T-helper 2 cell treated with Interferon-gamma antibody and Interleukin-4, amounts not matched to agents 5 μg/mL and 100 μg/mL, for 36 hours (primary cell): ENCODE results near the gene PF4V1.
A peak's percentile ranks its signal among the peaks of the same experiment; 100 is the strongest.

Experiments
- DNase-seq: peaks from one replicate; pipeline ENCODE4 v3.0.0; 2021; ENCODE audit warnings: low spot score
- H3K27ac Mint-ChIP-seq: one replicate; pipeline ENCODE4 v1.8.0; 2021; ENCODE audit warnings: mild to moderate bottlenecking, mixed read lengths
- H3K27me3 Mint-ChIP-seq: one replicate; pipeline ENCODE4 v1.8.0; 2021; ENCODE audit warnings: low read depth, mixed read lengths
- H3K36me3 Mint-ChIP-seq: one replicate; pipeline ENCODE4 v1.8.0; 2021; ENCODE audit warnings: low read depth, mixed read lengths
- H3K4me1 Mint-ChIP-seq: one replicate; pipeline ENCODE4 v1.8.0; 2021; ENCODE audit warnings: low read depth, mixed read lengths
- H3K4me3 Mint-ChIP-seq: one replicate; pipeline ENCODE4 v1.8.0; 2022; ENCODE audit warnings: mild to moderate bottlenecking, moderate library complexity, mixed read lengths
- H3K9me3 Mint-ChIP-seq: one replicate; pipeline ENCODE4 v1.8.0; 2021; ENCODE audit warnings: mixed read lengths

PF4V1 gene

GRCh38 chr4:73836373-73837279, 16.5 kb upstream of the PF4V1 start, which contains the start of gene CXCL6:
Gene CXCL6 (plus strand): TSS chr4:73836678. CDS start chr4:73836751, 73 bp downstream.
- H3K4me1 Mint-ChIP-seq: peaks cover 2% of the 10 kb centered on the region
- H3K9me3 Mint-ChIP-seq: no peaks in the 10 kb centered on the region
- DNase-seq: no peak
- no peaks in the 10 kb centered on the region for H3K36me3 Mint-ChIP-seq
- peak within 1 kb of the TSS; percentile 15 for H3K4me3 Mint-ChIP-seq
- H3K27ac Mint-ChIP-seq: no peak within 1 kb of the TSS
- H3K27me3 Mint-ChIP-seq: peaks cover 27% of the 10 kb centered on the region

GRCh38 chr4:73839071-73839470, 14.0 kb upstream of the PF4V1 start:
- H3K9me3 Mint-ChIP-seq: no peaks in the 10 kb centered on the region
- H3K27me3 Mint-ChIP-seq: peaks cover 27% of the 10 kb centered on the region
- no peaks in the 10 kb centered on the region for H3K36me3 Mint-ChIP-seq
- no peak overlapping the region for H3K4me3 Mint-ChIP-seq
- peaks cover 2% of the 10 kb centered on the region for H3K4me1 Mint-ChIP-seq
- DNase-seq: no peak
- H3K27ac Mint-ChIP-seq: no peak overlapping the region

DNA sequence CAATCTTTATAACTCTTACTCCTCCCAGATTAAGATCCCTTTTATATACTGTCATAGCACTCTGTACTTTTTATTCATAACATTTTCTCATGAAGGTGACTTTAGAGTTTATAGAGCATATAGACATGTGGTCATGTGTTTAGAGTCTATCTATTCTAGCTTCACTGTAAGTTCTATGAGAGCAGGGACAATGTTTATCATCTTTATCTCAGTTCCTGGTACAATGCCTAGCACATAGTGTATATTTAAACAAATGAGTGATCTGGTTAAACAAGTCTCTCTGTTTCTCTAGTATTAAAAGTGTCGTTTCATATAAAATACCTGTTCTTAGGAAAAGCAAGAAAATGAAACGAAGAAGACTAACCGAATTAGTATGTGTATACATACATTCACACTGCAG, 13.4 kb upstream of the PF4V1 start:
- Mint-ChIP-seq H3K9me3 (no peaks in the 10 kb centered on the region), H3K4me1 (peaks cover 2% of the 10 kb centered on the region), H3K4me3 (no peak overlapping the region), H3K27ac (no peak overlapping the region), H3K27me3 (peaks cover 27% of the 10 kb centered on the region), H3K36me3 (no peaks in the 10 kb centered on the region)
- DNase-seq: no peak

DNA sequence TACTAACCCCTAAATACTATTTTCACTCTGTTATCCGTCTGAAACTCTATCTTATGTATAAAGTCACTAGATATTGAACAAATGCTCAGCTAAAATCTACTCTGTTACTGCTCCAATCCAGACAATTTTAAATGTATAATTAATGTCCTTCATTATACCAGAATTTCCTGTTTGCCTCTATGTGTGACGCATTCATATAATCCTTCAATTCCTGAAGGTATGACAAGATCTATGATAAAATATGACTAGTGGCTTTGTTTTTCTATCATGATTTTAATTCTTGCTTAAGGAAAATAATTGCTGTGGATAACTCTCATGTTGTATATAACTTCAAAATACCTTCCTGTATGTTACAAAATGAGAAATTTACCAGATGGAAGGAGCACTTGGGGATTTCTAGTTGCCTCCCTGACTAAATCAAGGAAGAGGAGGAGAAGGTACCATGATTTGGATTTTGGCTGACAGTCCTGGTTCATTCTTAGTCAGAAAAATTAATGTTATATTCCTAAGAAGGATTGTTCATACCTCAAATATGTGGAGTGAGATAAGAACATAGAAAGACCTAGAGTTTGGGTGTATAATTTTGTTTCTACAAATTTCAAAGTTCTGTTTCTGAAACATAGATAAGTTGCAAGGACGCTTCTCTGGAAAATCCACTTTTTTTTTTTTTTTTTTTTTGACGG, 11.7 kb upstream of the PF4V1 start:
- H3K27ac Mint-ChIP-seq: no peak overlapping the region
- H3K4me3 Mint-ChIP-seq: no peak overlapping the region
- no peaks in the 10 kb centered on the region for H3K36me3 Mint-ChIP-seq
- H3K4me1 Mint-ChIP-seq: peaks cover 2% of the 10 kb centered on the region
- H3K27me3 Mint-ChIP-seq: peaks cover 26% of the 10 kb centered on the region
- no peak for DNase-seq
- H3K9me3 Mint-ChIP-seq: no peaks in the 10 kb centered on the region

- no peak overlapping the region for H3K27ac Mint-ChIP-seq
- H3K4me3 Mint-ChIP-seq: no peak overlapping the region
- no peaks in the 10 kb centered on the region for H3K36me3 Mint-ChIP-seq
- DNase-seq: no peak
- H3K27me3 Mint-ChIP-seq: peaks cover 16% of the 10 kb centered on the region
- H3K4me1 Mint-ChIP-seq: no peaks in the 10 kb centered on the region
- H3K9me3 Mint-ChIP-seq: no peaks in the 10 kb centered on the region
Measured at GRCh38 chr4:73842696-73843095, 10.4 kb upstream of the PF4V1 start.

DNA sequence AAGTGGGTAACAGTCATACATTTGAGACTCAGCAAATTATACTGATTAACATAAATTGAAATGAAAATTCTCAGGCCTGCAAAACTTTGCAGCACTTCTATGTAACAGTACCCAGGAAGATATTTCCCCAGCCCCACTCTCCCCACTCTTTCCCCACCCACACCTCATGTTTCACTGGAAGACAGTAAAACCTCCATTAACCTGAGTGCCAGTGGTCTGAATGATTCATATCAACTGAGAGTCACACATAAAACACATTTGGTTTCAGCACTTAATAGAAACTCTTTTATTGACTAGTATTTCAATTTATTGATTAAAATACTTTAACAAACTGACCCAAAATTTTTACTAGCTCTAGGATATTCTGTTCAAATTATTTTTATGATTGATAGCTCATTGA, 9.7 kb upstream of the PF4V1 start:
- peaks cover 16% of the 10 kb centered on the region for H3K27me3 Mint-ChIP-seq
- no peaks in the 10 kb centered on the region for H3K36me3 Mint-ChIP-seq
- no peak for DNase-seq
- no peaks in the 10 kb centered on the region for H3K9me3 Mint-ChIP-seq
- no peaks in the 10 kb centered on the region for H3K4me1 Mint-ChIP-seq
- no peak overlapping the region for H3K4me3 Mint-ChIP-seq
- H3K27ac Mint-ChIP-seq: no peak overlapping the region

DNA sequence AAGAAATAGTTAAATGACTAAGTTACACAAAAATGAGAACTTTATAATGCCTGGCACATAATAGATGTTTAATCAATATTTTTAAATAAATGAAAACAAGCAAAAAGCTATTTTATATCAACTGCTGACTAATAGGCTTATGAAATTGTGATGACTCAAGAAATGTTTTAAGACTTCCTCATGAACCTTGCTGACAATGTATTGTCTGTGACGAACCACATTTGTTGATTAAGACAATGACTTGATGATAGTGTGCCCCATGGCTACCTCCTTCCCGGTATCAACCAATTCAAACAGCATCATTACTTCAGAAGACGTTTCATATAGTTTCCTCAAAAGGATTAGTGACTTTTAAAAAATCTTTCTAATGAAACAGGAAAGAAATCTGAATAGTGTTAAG, 8.8 kb upstream of the PF4V1 start:
- Mint-ChIP-seq H3K9me3 (no peaks in the 10 kb centered on the region), H3K4me1 (no peaks in the 10 kb centered on the region), H3K27me3 (peaks cover 13% of the 10 kb centered on the region), H3K4me3 (no peak overlapping the region), H3K27ac (no peak overlapping the region), H3K36me3 (no peaks in the 10 kb centered on the region)
- DNase-seq: no peak

DNA sequence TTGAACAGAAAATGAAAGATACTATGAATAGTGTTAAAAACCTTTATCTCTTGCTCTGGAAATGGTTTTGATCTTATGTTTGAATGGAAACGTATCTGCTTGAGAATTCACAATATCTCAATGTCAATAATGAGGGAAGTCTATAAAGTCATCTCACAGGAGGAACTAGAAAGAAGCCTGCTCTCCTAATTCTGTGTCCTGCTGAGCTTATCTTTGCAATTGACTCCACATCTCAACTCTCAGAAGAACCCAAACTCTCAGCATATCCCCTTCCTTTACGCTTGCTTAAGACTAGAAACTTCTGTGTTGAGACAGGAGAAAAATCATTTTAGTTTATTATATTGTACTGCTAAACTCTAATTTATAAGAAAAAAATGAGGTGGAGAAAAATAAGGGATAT, 8.3 kb upstream of the PF4V1 start:
- H3K36me3 Mint-ChIP-seq: no peaks in the 10 kb centered on the region
- no peaks in the 10 kb centered on the region for H3K4me1 Mint-ChIP-seq
- no peak overlapping the region for H3K27ac Mint-ChIP-seq
- H3K9me3 Mint-ChIP-seq: no peaks in the 10 kb centered on the region
- no peak overlapping the region for H3K4me3 Mint-ChIP-seq
- peaks cover 10% of the 10 kb centered on the region for H3K27me3 Mint-ChIP-seq
- no peak for DNase-seq

DNA sequence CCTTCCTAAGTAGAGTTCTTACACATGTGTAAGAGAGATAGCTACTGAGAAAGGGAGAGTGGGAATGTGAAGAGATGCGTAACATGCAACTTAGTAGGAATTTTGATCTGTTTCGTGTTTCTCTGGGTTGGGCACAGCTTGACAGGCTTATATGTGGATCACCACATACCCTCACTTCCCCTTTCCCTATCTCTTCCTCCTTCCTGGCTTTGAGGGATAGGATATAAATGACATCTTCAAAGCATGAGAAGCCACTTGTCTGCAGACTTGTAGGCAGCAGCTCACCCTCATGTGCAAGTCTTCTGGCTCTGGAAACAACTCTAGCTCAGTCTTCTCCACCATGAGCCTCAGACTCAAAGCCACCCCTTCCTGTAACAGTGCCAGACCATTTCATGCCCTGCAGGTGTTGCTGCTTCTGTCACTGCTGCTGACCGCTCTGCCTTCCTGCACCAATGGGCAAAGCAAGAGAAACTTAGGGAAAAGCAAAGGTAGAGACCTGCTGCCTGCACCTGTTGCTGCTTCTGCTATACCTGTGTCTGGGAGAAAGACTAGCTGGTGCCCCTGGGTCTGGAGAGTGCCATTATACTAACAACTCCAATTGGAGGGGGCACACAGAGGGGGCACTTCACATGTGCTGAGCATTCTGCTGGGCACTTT, 5.4 kb upstream of the PF4V1 start:
- no peak for DNase-seq
- H3K27me3 Mint-ChIP-seq: peaks cover 8% of the 10 kb centered on the region
- no peaks in the 10 kb centered on the region for H3K9me3 Mint-ChIP-seq
- no peak overlapping the region for H3K27ac Mint-ChIP-seq
- H3K4me1 Mint-ChIP-seq: no peaks in the 10 kb centered on the region
- H3K4me3 Mint-ChIP-seq: no peak overlapping the region
- H3K36me3 Mint-ChIP-seq: no peaks in the 10 kb centered on the region

DNA sequence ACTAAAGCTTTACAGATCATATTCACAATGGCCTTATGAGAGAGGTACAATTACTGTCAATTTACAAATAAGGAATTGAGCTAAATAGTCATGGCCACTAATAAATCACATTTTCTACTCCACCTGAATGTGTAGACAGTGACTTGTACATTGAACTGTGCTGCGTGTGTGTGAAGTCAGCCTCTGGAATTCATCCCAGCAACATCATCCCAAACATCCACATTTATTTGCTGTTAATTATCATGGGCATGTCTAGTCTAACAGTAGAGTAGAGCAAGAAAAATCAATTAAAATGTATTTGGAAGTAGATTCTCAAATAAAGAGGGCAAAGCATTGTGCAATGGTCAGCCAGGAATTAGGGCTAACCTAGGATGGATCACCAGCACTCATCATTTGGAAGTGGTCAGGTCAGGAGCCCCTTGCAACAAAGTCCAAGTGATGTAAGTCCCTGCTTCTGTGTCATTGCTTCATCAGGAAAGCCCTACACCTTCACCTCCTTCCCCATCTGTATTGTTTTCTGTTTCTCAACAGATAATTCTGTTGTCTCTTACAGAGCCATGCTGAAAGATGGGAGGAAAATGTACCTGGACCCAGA, 4.8 kb upstream of the PF4V1 start:
- H3K4me1 Mint-ChIP-seq: no peaks in the 10 kb centered on the region
- H3K9me3 Mint-ChIP-seq: no peaks in the 10 kb centered on the region
- no peaks in the 10 kb centered on the region for H3K36me3 Mint-ChIP-seq
- H3K4me3 Mint-ChIP-seq: no peak overlapping the region
- H3K27ac Mint-ChIP-seq: no peak overlapping the region
- DNase-seq: no peak
- peaks cover 10% of the 10 kb centered on the region for H3K27me3 Mint-ChIP-seq

GRCh38 chr4:73850261-73850970, 2.7 kb upstream of the PF4V1 start:
- Mint-ChIP-seq H3K27ac (no peak overlapping the region), H3K9me3 (no peaks in the 10 kb centered on the region), H3K4me3 (no peak overlapping the region), H3K4me1 (no peaks in the 10 kb centered on the region), H3K36me3 (no peaks in the 10 kb centered on the region), H3K27me3 (peaks cover 17% of the 10 kb centered on the region)
- DNase-seq: no peak

GRCh38 chr4:73851293-73851692, 1.8 kb upstream of the PF4V1 start:
- Mint-ChIP-seq H3K36me3 (no peaks in the 10 kb centered on the region), H3K27ac (no peak overlapping the region), H3K4me1 (no peaks in the 10 kb centered on the region), H3K9me3 (no peaks in the 10 kb centered on the region), H3K4me3 (no peak overlapping the region), H3K27me3 (peaks cover 14% of the 10 kb centered on the region)
- no peak for DNase-seq

DNA sequence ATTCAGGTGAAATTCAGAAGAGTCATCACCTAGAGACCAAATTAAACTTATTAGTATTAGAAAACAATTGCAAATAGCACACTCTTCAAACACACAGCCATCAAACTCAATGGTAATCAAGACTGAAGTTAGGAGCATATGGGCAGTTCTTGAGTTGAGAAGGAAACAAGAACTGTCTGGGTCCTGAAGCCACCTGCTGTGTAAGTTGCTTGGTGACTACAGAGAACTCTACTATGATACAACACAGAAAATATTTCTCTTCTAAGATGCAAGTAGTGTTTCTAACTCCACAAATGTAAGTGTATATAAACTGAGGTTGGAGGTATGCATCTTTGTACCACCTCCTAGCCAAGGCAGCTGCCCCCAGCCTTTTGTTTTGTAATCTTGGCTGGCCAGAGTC, 325 bp upstream of the PF4V1 start:
- Mint-ChIP-seq H3K36me3 (no peaks in the 10 kb centered on the region), H3K4me1 (no peaks in the 10 kb centered on the region), H3K27me3 (peaks cover 14% of the 10 kb centered on the region), H3K27ac (no peak overlapping the region), H3K4me3 (no peak overlapping the region), H3K9me3 (no peaks in the 10 kb centered on the region)
- no peak for DNase-seq
